ENCODE data around the gene PRKCA. TPM values are rescaled to one million over a fixed set of nuclear protein-coding genes. Genes with fewer than 3 reads are reported as not detected.
A peak's percentile ranks its signal among the peaks of the same experiment; 100 is the strongest.

PRKCA gene
- polyA plus RNA-seq, 1 experiment: 66.8 TPM

DNA sequence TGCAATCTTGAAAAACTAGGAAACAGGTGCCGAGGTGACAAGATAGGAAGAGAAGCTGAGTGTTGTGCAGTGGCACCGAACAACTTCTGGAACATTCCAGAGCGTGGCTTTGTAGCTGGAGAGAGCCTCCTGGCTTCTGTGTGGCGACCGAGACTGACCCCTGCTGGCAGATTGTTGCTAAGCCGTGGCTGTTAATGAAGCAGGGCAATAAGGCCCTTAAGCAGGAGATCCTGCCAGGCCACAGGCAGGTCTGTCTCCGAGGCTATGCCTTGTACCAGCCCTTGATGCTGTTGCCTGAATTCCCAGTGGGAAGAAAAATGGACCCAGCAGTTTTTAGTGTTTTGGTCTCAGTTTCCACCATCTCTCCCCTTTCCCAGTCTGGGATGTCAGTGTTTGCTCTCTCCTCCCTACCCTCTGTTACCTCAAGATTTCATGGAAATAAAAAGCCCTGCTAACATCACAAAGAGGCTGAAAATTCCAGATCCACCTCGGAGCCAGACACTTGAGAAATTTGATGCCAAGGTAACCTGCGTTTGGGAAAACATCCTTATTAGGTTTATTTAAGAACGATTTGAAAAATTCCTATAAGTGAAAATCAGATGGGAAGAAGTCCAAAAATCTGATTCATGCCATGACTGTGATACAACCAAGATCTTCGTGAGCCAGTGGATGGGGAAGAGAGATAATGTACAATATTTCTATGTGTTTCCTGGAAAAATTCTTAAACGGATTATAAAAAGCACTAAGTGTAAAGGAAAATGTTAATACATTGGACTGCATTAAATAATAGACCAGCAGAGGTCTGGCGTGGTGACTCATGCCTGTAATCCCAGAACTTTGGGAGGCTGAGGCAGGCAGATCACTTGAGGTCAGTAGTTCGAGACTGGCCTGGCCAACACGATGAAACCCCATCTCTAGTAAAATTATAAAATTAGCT is 265.1 kb downstream of the PRKCA start:
- CTCF ChIA-PET: interaction anchor here (0.6 to 2.8 kb wide), 24 partner anchors 10 to 367 kb away, joined by 3 to 9 read pairs (median 4); no protein-coding TSS in a partner anchor
- TF ChIP-seq, protein P1, sequence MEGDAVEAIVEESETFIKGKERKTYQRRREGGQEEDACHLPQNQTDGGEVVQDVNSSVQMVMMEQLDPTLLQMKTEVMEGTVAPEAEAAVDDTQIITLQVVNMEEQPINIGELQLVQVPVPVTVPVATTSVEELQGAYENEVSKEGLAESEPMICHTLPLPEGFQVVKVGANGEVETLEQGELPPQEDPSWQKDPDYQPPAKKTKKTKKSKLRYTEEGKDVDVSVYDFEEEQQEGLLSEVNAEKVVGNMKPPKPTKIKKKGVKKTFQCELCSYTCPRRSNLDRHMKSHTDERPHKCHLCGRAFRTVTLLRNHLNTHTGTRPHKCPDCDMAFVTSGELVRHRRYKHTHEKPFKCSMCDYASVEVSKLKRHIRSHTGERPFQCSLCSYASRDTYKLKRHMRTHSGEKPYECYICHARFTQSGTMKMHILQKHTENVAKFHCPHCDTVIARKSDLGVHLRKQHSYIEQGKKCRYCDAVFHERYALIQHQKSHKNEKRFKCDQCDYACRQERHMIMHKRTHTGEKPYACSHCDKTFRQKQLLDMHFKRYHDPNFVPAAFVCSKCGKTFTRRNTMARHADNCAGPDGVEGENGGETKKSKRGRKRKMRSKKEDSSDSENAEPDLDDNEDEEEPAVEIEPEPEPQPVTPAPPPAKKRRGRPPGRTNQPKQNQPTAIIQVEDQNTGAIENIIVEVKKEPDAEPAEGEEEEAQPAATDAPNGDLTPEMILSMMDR (IDR thresholded peaks at IDR 0.05; ENCODE audit: low read depth, low read length): peak; percentile 96
- Histone ChIP-seq H3K4me3 (ENCODE audit: low read depth, low read length) (no peak overlapping the region), H3K27me3 (ENCODE audit: control insufficient read depth, insufficient read depth, low read length) (no peaks in the 10 kb centered on the region), H3K27ac (ENCODE audit: low read depth, low read length) (peak overlapping the region; percentile 80), H3K9me3 (ENCODE audit: control insufficient read depth, insufficient read depth, low read length) (no peaks in the 10 kb centered on the region)
- POLR2A ChIA-PET: interaction anchor here (0.7 to 1.5 kb wide), 2 partner anchors 12 to 38 kb away, joined by 3 read pairs; no protein-coding TSS in a partner anchor
- DNase-seq (ENCODE audit: low read depth, low spot score): peak; percentile 62

GRCh38 chr17:66569572-66569971 is 267.2 kb downstream of the PRKCA start:
- no peaks in the 10 kb centered on the region for H3K27me3 ChIP-seq (ENCODE audit: control insufficient read depth, insufficient read depth, low read length)
- H3K9me3 ChIP-seq (ENCODE audit: control insufficient read depth, insufficient read depth, low read length): no peaks in the 10 kb centered on the region
- no peak overlapping the region for H3K4me3 ChIP-seq (ENCODE audit: low read depth, low read length)
- H3K27ac ChIP-seq (ENCODE audit: low read depth, low read length): no peak overlapping the region
- ChIA-PET CTCF (no interaction called here), POLR2A (no interaction called here)
- TF ChIP-seq, protein P1 (IDR thresholded peaks at IDR 0.05; ENCODE audit: low read depth, low read length): no peak
- no peak for DNase-seq (ENCODE audit: low read depth, low spot score)

DNA sequence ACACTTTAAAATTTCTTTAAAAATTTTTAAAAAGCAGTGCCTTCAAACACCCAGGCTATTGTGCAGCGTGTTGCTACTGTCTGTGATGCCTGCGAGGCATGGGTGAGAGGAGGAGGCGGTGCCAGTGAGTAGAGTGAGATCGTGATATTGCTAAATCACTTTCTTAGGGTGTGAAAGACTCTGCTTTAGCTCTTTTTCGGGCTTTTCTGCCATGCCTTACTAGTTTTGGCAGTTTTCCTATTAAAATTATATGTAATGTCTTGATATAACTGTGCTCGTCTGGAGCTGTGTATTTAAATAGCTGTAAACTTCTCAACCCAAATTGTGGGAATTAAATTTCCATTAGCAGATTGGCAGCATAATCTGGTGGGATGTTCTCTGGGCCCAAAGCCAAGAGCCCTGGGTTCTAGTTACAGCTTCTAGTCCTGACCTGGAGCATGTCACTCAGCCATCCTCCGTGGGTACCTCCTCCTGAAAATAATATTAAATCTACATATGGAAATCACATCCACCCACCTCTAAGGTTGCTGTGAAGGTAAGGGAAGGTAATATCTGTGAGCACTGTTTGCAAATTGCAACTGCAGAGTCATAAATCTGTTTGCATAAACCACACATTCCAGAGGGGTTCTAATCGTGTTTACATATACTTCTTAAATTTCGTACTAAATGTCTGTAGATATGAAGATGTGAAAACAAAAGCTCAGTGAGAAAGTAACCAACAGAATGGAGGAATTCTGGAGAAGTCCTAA is 268.2 kb downstream of the PRKCA start:
- H3K27ac ChIP-seq (ENCODE audit: low read depth, low read length): no peak overlapping the region
- CTCF ChIA-PET: interaction anchor here (1.5 kb wide), 1 partner anchor 371 kb away, joined by 6 read pairs; no protein-coding TSS in a partner anchor

DNA sequence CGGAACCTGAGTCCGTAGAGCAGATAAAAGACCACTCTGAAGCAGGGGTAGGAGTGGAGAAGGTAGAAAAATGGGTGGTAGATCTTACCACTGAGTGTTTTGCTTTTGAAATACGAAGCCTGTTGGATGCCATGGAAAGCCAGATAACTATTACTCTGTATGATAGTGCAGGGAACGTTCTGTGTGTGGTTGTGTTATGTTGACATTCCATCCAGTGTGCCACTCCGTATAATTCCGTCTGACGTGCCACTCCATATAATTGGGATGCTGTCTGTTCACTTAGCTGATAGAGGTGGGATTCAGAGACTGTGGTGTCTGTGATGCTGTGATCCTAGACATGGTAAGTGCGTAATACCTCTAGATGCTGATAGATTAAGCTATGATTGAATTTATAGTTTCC is 269.3 kb downstream of the PRKCA start:
- ChIA-PET CTCF (no interaction called here), POLR2A (no interaction called here)

More for the DNA sequence above, 268.2 kb downstream of the PRKCA start:
- no peak overlapping the region for H3K4me3 ChIP-seq (ENCODE audit: low read depth, low read length)
- no peak for DNase-seq (ENCODE audit: low read depth, low spot score)
- no peaks in the 10 kb centered on the region for H3K9me3 ChIP-seq (ENCODE audit: control insufficient read depth, insufficient read depth, low read length)
- no peaks in the 10 kb centered on the region for H3K27me3 ChIP-seq (ENCODE audit: control insufficient read depth, insufficient read depth, low read length)
- POLR2A ChIA-PET: interaction anchor here (1.0 kb wide), 1 partner anchor 10 kb away, joined by 8 read pairs; no protein-coding TSS in a partner anchor
- TF ChIP-seq, protein P1 (IDR thresholded peaks at IDR 0.05; ENCODE audit: low read depth, low read length): no peak

More for the DNA sequence above, 269.3 kb downstream of the PRKCA start:
- DNase-seq (ENCODE audit: low read depth, low spot score): no peak
- no peak overlapping the region for H3K4me3 ChIP-seq (ENCODE audit: low read depth, low read length)
- TF ChIP-seq, protein P1 (IDR thresholded peaks at IDR 0.05; ENCODE audit: low read depth, low read length): no peak
- H3K27ac ChIP-seq (ENCODE audit: low read depth, low read length): no peak overlapping the region
- H3K27me3 ChIP-seq (ENCODE audit: control insufficient read depth, insufficient read depth, low read length): no peaks in the 10 kb centered on the region
- no peaks in the 10 kb centered on the region for H3K9me3 ChIP-seq (ENCODE audit: control insufficient read depth, insufficient read depth, low read length)
